ENCODE results near the gene FCRL6. TPM values are rescaled to one million over a fixed set of nuclear protein-coding genes. Genes with fewer than 3 reads are reported as not detected.

FCRL6 gene
- total and polyA plus RNA-seq, 2 experiments from 2014 or later: not detected

- Histone ChIP-seq H3K27me3 (no peaks in the 10 kb centered on the region), H3K9me3 (ENCODE audit: low read depth) (no peaks in the 10 kb centered on the region), H3K36me3 (no peaks in the 10 kb centered on the region), H3K27ac (no peak overlapping the region), H3K4me1 (ENCODE audit: low read depth) (no peaks in the 10 kb centered on the region), H3K4me3 (no peak overlapping the region)
- DNase-seq (ENCODE audit: low read depth in 1 of 2, low spot score in 1 of 2): peak in 1 of 2 donors; percentile 85
- TF ChIP-seq CTCF (IDR thresholded peaks at IDR 0.05; ENCODE audit: low read depth, low read length): no peak
Observed at GRCh38 chr1:159779403-159779851, 22.7 kb upstream of the FCRL6 start.

- DNase-seq (ENCODE audit: low read depth in 1 of 2, low spot score in 1 of 2): peak; percentile 96 to 99
- no peaks in the 10 kb centered on the region for H3K27me3 ChIP-seq
- no peak within 1 kb of the TSS for H3K27ac ChIP-seq
- peak; percentile 93 for TF ChIP-seq CTCF (IDR thresholded peaks at IDR 0.05; ENCODE audit: low read depth, low read length)
- H3K36me3 ChIP-seq: no peaks in the 10 kb centered on the region
- H3K4me3 ChIP-seq: peak within 1 kb of the TSS; percentile 50
- no peaks in the 10 kb centered on the region for H3K4me1 ChIP-seq (ENCODE audit: low read depth)
- H3K9me3 ChIP-seq (ENCODE audit: low read depth): no peaks in the 10 kb centered on the region
Observed at GRCh38 chr1:159780583-159781582, 21.3 kb upstream of the FCRL6 start, which contains the start of gene DUSP23. TSS of gene DUSP23 (plus strand) at chr1:159780962. CDS start at chr1:159781101, 139 bp downstream.

- TF ChIP-seq CTCF (IDR thresholded peaks at IDR 0.05; ENCODE audit: low read depth, low read length): no peak
- no peak for DNase-seq (ENCODE audit: low read depth in 1 of 2, low spot score in 1 of 2)
- Histone ChIP-seq H3K4me3 (no peak overlapping the region), H3K9me3 (ENCODE audit: low read depth) (no peaks in the 10 kb centered on the region), H3K4me1 (ENCODE audit: low read depth) (no peaks in the 10 kb centered on the region), H3K27me3 (no peaks in the 10 kb centered on the region), H3K36me3 (no peaks in the 10 kb centered on the region), H3K27ac (no peak overlapping the region)
Observed at GRCh38 chr1:159781992-159782391, 20.2 kb upstream of the FCRL6 start.

DNA sequence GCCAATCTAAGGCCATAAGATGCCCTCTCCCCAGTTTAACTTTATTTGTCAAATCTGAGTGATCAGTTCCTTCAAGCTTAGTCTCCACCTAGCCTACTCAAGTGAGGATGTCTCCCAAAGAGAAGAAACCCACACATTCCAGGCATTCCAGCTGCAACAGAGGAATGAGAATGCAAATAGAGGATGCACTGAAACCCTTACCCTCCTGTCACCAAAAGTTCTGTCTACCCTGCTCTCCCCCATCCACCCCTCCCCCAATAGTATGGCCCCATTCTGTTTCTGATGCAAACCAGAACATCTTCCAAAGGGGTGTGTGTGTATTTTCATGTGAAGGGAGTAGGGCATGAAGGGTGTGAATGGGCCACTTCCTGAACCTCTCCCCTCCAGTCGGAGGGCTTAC lies 18.4 kb upstream of the FCRL6 start:
- H3K27ac ChIP-seq: no peak overlapping the region
- no peak overlapping the region for H3K4me3 ChIP-seq
- peak in 1 of 2 donors; percentile 25 for DNase-seq (ENCODE audit: low read depth in 1 of 2, low spot score in 1 of 2)
- no peaks in the 10 kb centered on the region for H3K27me3 ChIP-seq
- no peaks in the 10 kb centered on the region for H3K9me3 ChIP-seq (ENCODE audit: low read depth)
- TF ChIP-seq CTCF (IDR thresholded peaks at IDR 0.05; ENCODE audit: low read depth, low read length): no peak
- H3K4me1 ChIP-seq (ENCODE audit: low read depth): no peaks in the 10 kb centered on the region
- H3K36me3 ChIP-seq: no peaks in the 10 kb centered on the region

DNA sequence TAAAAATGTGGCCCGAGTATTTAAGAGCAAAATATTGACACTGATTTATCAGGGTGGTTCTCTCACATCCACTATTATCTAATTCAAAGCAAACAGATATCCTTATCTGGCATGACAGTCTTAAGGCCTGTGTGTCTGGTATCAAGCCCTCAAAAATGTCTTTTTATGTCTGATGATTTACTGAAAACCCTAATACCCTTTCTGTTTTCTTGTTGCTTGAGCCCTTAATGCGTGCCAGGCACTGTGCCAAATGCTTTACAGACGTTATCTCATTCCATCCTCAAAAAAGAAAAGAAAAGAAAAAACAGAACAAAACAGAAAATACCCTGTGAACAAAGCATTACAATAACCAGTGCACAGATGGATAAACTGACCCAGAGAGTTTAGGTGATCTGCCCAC lies 15.7 kb upstream of the FCRL6 start:
- Histone ChIP-seq H3K36me3 (no peaks in the 10 kb centered on the region), H3K4me1 (ENCODE audit: low read depth) (no peaks in the 10 kb centered on the region), H3K27me3 (no peaks in the 10 kb centered on the region), H3K4me3 (no peak overlapping the region), H3K9me3 (ENCODE audit: low read depth) (no peaks in the 10 kb centered on the region), H3K27ac (no peak overlapping the region)
- peak in 1 of 2 donors; percentile 45 for DNase-seq (ENCODE audit: low read depth in 1 of 2, low spot score in 1 of 2)
- TF ChIP-seq CTCF (IDR thresholded peaks at IDR 0.05; ENCODE audit: low read depth, low read length): no peak
